Hippocampal formation (tissue), 2 donors: ENCODE data around the gene DUSP3.
A peak's percentile ranks its signal among the peaks of the same experiment; 100 is the strongest.

Source experiments
- DNase-seq, 2 donors: peaks; one replicate each; lab custom pipeline; 2025; lab: John Stamatoyannopoulos, UW

DUSP3 gene

GRCh38 chr17:43768943-43769342 lies 9.8 kb downstream of the DUSP3 start:
- DNase-seq = no peak

GRCh38 chr17:43768382-43768781 lies 10.4 kb downstream of the DUSP3 start:
- peak; percentile 23 to 30 for DNase-seq

DNA sequence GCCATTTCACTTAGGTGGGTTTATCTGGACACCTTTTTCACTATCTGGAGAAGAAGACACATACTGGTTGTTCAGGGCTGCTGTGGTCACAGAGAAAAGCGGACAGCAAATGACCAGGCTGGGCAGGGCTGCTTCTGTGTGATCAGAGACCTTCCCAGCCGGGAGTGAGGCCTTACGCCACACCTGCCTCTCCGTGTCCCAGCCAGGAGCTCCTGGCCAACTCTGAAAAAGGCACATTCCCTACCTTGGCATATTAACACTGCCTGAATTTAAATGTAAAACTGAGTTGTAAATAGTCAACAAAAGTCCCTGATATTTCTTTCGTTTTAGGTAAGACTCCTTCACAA lies 11.1 kb downstream of the DUSP3 start:
- no peak for DNase-seq

DNA sequence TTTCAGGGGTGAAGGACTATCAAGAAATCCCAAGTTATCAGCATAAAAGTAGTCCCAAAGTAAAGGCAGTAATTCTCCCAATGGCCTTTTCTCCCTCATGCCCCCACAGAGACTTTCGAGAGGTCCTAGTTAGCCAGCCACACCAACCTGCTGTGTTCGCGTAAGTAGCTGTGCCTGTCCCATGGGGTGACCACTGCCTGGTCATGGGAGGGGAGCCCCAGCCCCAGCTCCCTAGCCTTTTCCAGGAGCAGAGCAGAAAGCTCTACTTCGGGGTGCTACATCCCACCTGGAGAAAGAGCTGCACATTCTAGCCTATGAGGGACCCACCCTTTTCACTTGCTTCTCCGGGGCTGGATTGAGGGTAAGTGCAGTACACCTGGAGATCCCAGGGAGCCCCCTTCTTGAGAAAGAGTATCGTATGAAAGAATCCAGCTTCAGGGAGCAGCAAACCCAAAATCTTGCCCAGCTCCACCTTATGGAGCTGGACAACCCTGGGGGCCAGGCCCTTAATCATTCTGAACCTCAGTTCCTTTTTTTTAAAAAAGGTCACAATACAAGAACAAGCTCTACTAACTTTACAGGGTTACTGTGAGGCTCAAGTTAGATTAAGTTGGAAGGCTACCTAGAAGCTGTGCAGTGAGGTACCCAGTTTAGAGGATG lies 11.6 kb downstream of the DUSP3 start:
- DNase-seq = no peak

- DNase-seq = peak; percentile 10 to 29
Observed at GRCh38 chr17:43766413-43767052, 12.2 kb downstream of the DUSP3 start.

GRCh38 chr17:43760254-43760852 lies 18.4 kb downstream of the DUSP3 start:
- peak; percentile 75 to 88 for DNase-seq

GRCh38 chr17:43759836-43760235 lies 18.9 kb downstream of the DUSP3 start:
- no peak for DNase-seq

DNA sequence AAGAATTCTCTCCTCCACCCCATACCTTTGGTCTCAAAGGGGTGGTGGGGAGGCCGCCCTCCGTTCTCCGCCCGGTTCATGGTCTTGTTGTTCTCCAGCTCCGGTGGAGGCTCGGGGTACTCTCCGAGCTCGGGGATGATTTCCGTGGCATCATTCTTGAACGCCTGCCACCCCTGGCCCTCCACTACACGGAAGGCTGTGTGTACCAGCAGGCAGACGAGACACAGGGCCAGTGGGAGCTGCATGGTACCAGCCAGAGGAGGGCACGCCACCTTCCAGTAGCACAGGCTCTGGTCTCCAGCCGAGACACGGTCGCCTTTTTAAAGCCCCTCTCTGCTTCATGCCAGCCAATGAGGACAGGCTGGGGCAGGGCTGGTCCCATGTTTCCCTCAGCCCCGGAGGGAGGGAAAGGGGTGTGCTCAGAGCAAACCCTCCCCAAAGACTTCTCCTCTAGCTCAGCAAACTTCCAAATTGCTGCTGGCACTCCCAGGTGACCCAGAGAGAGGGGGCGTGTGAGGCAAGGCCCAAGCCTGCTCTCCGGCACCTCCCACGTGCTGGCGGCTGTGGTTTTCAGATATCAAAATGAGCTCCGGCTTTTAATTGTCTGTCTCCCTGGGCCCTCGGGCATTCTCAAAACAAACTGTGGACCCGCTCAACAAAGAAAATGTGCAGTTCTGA lies 20.1 kb downstream of the DUSP3 start, which contains the start of gene SOST:
SOST (minus strand) TSS at position 295 of the 678 bp plus-strand sequence; CDS start at position 245, 50 bp downstream.
- DNase-seq = no peak

GRCh38 chr17:43758086-43758485 lies 20.7 kb downstream of the DUSP3 start:
- no peak for DNase-seq

GRCh38 chr17:43757171-43757660 lies 21.6 kb downstream of the DUSP3 start:
- DNase-seq = no peak

GRCh38 chr17:43756201-43756600 lies 22.6 kb downstream of the DUSP3 start:
- no peak for DNase-seq

DNA sequence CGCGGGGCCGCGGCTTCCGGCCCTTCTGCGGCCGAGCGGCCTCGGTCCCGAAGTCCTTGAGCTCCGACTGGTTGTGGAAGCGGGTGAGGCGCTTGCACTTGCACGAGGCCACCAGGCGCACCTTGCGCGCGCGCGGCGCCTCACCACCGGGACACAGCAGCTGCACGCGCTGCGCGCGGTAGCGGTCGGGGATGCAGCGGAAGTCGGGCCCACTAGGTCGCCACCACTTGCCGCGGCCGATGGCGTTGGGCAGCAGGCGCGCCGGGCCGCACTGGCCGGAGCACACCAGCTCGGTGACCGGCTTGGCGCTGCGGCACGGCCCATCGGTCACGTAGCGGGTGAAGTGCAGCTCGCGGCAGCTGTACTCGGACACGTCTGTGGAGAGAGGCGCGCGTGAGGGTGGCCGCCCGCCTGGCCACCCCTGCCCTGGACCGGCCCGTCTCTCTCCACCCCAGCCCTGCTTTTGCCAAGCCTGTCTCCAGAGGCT lies 23.3 kb downstream of the DUSP3 start:
- no peak for DNase-seq

DNA sequence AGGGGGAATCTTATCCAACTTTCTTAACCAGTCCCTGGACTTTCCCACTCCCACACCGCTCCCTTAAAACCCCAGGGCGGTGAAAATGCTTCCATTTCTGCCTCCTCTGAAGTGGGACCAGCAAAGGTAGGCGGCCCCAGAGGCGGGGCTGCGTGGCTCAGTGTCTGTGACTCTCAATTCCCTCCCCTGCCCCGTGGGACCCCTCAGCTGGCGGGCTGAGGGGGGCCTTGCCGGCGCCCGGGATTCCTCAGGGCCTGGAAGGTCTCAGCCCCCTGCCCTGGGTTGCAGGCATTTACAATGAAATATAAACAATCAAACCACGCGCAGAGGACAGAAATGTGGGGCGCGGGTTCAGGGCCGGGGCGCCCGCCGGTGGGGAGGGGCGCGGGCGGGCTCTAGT lies 23.8 kb downstream of the DUSP3 start:
- no peak for DNase-seq

GRCh38 chr17:43753493-43754129 lies 25.2 kb downstream of the DUSP3 start:
- DNase-seq = no peak

DNA sequence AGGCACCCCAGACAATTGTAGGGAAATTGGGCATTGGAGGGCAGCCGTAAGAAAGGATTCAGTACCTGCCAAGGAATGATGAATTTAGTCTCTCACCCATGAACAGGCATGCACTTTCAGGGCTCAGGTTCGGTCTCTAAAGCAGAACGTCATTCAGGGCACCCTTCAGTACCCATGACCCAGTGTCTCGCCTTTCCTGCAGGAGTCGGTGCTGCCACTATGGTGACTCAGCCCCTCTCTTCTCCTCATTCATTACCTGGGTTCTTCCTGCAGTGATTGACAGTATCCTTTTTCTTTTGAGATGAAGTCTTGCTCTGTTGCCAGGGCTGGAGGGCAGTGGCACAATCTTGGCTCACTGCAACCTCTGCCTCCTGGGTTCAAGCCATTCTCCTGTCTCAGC lies 28.6 kb downstream of the DUSP3 start:
- DNase-seq = no peak

DNA sequence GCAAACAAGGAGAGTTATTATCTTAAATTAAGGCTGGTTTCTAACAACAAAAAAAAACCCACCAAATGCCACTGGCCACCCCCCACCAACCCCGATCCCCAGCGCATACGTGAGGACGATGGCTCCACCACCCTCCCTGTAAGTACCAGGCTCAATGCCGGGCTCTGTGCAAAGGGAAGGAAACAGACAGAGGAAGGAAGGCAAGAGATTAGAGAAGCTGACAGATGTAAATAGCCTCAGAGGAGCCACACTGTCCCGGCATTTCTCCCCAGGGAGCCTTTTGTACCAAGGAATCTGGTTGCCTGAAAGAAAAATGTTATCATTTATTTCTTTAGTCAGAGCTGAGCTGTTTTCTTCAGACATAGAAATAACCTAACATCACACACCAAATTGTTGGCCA lies 33.2 kb downstream of the DUSP3 start:
- DNase-seq = no peak

DNA sequence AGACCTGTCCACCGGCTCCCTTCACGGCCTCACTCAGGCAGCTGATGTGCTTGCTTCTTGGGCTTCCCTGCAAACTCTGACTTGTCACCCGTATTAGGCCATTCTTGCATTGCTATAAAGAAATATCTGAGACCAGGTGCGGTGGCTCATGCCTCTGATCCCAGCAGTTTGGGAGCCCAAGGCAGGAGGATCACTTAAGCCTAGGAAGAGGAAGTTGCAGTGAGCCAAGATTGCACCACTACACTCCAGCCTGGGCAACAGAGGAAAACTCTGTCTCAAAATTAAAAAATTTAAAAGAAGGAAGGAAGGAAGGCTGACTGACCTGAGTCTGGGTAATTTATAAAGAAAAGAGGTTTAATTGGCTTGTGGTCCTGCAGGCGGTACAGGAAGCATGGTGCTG lies 37.1 kb downstream of the DUSP3 start:
- no peak for DNase-seq

- no peak for DNase-seq
Observed at GRCh38 chr17:43740541-43740940, 38.2 kb downstream of the DUSP3 start.

- DNase-seq = no peak
Observed at GRCh38 chr17:43737722-43738121, 41.1 kb downstream of the DUSP3 start.

- no peak for DNase-seq
Observed at GRCh38 chr17:43736389-43736788, 42.4 kb downstream of the DUSP3 start.

DNA sequence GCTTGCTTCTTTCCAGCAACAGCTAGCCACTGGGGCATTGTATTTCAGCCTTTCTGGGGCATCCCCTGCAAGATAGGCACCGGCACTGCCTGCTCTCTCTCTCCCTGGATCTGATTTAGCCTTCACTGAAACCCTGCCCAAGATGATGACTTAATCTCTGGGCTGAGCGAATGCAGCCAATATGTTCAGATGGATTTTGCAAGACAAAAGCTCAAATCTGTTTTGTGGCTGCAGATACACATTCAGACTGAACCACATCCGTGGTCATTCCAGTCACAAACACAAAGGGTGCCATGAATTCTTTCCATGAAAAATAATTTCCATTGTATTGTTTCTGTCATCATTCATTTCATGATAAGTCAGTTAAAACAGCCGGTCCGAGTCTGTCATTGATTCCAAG lies 44.4 kb downstream of the DUSP3 start:
- no peak for DNase-seq

DNA sequence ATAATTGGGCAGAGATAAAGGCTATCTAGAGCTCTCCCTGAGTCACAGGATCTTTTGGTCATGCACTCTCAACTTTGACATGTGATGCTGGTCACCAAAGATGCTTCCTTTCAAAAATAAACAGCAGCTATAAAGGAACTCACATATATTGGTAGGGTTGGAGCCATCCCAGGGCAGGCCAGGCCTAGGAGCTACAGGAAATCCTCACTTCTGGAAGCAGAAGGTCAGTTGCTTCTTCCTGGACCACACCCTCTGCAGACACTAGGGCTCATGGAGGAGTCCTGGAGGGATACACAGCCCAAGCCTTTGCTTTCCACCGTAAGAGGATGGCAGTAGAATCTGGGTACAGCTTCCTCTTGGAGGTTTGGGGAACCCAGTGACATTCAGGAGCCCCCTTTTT lies 44.8 kb downstream of the DUSP3 start:
- no peak for DNase-seq
